ENCODE results near the gene MAP4.

Gene MAP4

GRCh38 chr3:47825590-47825989 lies 190.6 kb downstream of the MAP4 start:
- DNase-seq = no peak

DNA sequence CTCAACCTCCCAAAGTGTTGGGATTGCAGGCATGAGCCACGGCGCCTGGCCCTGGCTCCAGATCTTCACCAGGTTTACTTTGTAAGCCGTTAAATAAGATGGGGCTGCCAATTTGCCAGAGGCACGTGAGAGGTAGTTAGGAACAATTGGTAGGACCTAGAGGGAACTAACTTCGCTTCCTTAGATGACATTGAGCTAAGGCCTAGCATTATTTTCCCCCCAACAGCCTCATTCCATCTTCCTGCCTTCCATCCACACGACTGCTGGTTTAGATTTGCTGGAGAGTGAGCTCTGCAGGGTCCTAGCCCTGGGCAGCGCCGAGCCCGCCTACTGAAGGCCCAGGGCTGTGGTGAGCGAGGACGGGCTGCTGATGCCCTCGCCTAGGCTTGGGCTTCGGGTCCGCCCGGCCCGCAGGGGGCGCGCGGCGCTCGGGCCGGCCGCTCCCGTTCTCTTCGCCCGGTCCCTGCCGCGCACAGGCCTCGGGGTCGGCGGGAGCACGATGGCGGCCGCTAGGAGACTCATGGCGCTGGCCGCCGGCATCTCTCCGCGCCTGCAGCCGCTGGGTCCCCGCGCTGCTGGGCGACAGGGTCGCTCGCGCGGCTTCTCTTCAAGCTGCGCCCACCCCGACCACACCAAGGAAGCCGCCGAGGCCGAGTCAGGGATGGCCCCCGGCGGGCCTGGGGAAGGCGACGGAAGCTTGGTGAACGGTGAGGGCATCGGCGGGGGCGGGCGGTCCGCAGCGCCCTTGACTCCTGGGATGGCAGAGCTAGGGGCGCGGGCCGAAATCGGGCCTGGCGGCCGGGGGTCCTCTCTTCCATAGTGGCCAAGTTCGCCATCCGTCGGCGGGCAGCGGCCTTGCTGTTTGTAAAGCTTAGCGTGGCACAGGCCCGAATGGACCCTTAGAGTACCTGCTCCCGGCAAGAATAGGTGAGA lies 191.4 kb downstream of the MAP4 start:
- DNase-seq = peak; percentile 54 to 81

DNA sequence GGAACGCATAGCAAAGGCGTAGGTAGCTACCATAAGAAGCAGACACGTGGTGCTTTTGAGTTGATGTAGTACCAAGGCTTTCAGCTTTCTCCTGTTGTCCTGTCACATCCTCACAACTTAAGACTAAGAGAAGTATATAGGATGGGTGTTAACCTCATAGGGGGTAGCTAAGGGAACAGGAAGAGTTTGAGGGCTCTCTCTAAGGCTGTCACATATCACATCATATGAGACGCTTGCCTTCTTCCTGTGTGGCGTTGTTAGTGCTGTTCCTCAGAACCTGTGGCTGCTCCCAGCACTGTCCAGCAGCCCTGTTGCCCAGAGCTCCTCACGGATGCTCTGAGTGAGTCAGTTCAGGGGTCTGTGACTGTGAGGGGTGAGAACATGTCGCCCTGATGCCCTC lies 198.6 kb downstream of the MAP4 start:
- DNase-seq = no peak

DNA sequence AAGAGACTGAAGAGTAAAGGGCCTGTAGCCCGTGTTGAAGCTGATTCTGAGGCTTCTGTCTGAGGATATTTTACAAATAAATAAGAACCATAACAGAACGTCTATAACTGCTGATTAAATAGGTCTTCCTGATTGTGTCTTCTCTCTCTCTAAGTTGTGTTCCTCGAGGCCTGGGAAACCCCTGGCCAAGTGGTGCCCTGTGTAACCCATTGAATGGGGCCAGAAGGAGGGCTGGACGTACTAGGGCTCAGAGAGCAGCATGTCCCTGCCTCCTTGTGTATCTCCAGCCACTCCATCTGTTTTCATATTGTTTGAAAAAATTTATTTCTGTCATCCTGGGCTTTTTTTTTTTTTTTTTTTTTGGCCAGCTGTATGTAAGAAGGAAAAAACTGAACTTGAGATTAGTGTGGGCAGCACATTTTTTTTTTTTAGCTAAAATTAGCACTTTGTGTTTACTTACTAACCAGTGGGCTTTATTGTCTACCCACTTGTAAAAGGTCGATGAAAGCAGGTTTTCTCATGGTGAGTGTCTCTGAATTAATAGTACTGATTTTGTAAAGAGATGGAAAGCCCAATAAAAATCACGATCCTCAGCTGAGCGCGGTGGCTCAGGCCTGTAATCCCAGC lies 202.6 kb downstream of the MAP4 start:
- no peak for DNase-seq

GRCh38 chr3:47804577-47804976 lies 211.6 kb downstream of the MAP4 start:
- DNase-seq = no peak

DNA sequence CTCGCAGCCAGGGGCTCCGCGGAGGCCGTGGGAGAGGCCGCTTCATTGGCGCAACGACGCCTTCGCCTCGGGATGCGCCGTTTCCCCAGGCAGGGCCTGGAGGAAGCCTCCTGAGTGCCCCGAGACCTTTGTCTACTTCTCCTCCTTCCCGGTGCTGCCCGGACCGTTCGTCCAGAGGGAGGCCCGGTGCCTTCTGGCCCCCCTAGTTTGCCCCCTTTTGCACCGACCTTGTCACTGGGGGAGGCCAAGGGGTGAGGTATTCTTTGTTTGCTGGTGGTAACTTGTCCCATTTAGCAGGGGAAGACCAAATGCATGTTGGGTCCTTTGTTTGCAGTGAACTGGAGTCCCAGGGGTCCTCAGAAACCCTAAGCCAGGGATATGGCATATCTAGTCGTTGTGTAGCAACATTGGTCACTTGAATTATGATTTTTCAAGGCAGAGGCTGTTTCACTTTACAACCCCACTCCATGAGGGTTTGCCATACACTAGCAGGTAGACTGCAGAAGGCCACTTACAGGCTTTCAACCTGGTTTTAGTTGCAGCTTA lies 212.7 kb downstream of the MAP4 start:
- no peak for DNase-seq

- peak; percentile 49 to 64 for DNase-seq
Observed at GRCh38 chr3:47802734-47803479, 213.3 kb downstream of the MAP4 start, which contains the start of gene DHX30. Gene DHX30, plus strand, starts transcription at chr3:47803138. Its CDS starts 7,546 bp downstream, at chr3:47810684.

All from NCI-H1930 (cell line).